GM12878 (cell line): Measurements from ENCODE around the gene TRHDE. TPM values are rescaled to one million over a fixed set of nuclear protein-coding genes. Genes with fewer than 3 reads are reported as not detected.

Source experiments
- ATAC-seq: fragments of 200-7000 bp; cut with Tn5 transposase; 3 replicates; pipeline ENCODE4 v1.9.1; 2020; ENCODE audit warnings: mild to moderate bottlenecking, moderate library complexity
- BruUV-seq: library from RNA; stranded (reverse); fragments of 400-500 nt; replicated peaks from 2 replicates; lab custom pipeline; 2021; lab: Mats Ljungman, UMichigan
- CTCF ChIA-PET: fragments of 300-600 bp; sonication (Branson Sonifier 250); formaldehyde crosslinking; extraction: SDS; loops from one replicate; lab custom pipeline; 2021; ENCODE audit warnings: inconsistent platforms; lab: Yijun Ruan, JAX
- POLR2A ChIA-PET: fragments of 350-600 bp; formaldehyde crosslinking; extraction: SDS; loops from one replicate; lab custom pipeline; 2021; ENCODE audit warnings: inconsistent platforms; lab: Charles Lee
- RAD21 ChIA-PET: fragments of 300-600 bp; sonication (Branson Sonifier 250); formaldehyde crosslinking; loops from one replicate; lab custom pipeline; 2023; ENCODE audit warnings: antibody characterized with exemption; ENCODE audit not compliant: unreplicated experiment; lab: Charles Lee
- SMC1A ChIA-PET: fragments of 300-600 bp; sonication (Branson Sonifier 250); formaldehyde crosslinking; loops from one replicate; lab custom pipeline; 2023; ENCODE audit not compliant: unreplicated experiment, uncharacterized antibody; lab: Charles Lee
- DNase-seq: peaks from one replicate; pipeline ENCODE4 v3.0.0-alpha.2; 2011; ENCODE audit warnings: low read depth, low spot score
- FAIRE-seq: peaks from 3 replicates; lab custom pipeline; 2011; peaks lifted over from hg19 to GRCh38; lab: Jason Lieb, UNC
- H2AFZ ChIP-seq: 2 replicates; pipeline ENCODE4 v1.6.0; 2011; ENCODE audit warnings: low read depth, low read length, control low read depth; ENCODE audit not compliant: control insufficient read depth
- H3K27ac ChIP-seq: 2 replicates; pipeline ENCODE4 v1.5.1; 2011; ENCODE audit warnings: control low read depth; ENCODE audit not compliant: control insufficient read depth, insufficient read depth
- H3K27me3 ChIP-seq, 2 experiments: replicated peaks in 1 of 2; 2 replicates each; pipeline versions ENCODE4 v1.6.0 to v1.6.1; 2011; ENCODE audit warnings: low read length in 1 of 2; ENCODE audit not compliant: control insufficient read depth in 2 of 2, insufficient read depth in 2 of 2
- H3K36me3 ChIP-seq, 2 experiments: 2 replicates each; pipeline ENCODE4 v1.5.1; 2011; ENCODE audit warnings: low read length in 1 of 2; ENCODE audit not compliant: control insufficient read depth in 2 of 2, insufficient read depth in 2 of 2
- H3K4me1 ChIP-seq: 2 replicates; pipeline ENCODE4 v1.6.1; 2011; ENCODE audit warnings: mild to moderate bottlenecking, low read length, moderate library complexity, mixed read lengths; ENCODE audit not compliant: control insufficient read depth, insufficient read depth
- H3K4me2 ChIP-seq: 2 replicates; pipeline ENCODE4 v1.6.0; 2011; ENCODE audit warnings: control low read depth; ENCODE audit not compliant: control insufficient read depth, insufficient read depth
- H3K4me3 ChIP-seq: fragments of 200-600 bp; sonication (generic); 2 replicates; pipeline ENCODE4 v1.5.1; 2016
- H3K79me2 ChIP-seq: 2 replicates; pipeline ENCODE4 v1.6.0; 2011; ENCODE audit warnings: low read length; ENCODE audit not compliant: control insufficient read depth, insufficient read depth
- H3K9ac ChIP-seq: 2 replicates; pipeline ENCODE4 v1.8.0; 2011; ENCODE audit warnings: low read length, control low read depth, mixed read lengths; ENCODE audit not compliant: control insufficient read depth, insufficient read depth
- H3K9me3 ChIP-seq: replicated peaks from 3 replicates; pipeline ENCODE4 v1.5.1; 2011; ENCODE audit warnings: mild to moderate bottlenecking, low read length; ENCODE audit not compliant: control insufficient read depth, insufficient read depth
- H4K20me1 ChIP-seq: 2 replicates; pipeline ENCODE4 v1.6.0; 2011; ENCODE audit not compliant: control insufficient read depth, insufficient read depth
- MAX ChIP-seq: IDR thresholded peaks from 2 replicates; pipeline ENCODE4 v1.6.1; 2012; ENCODE audit warnings: low read depth, low read length, improper control_type of control experiment
- PRDM15 ChIP-seq: fragments of 450-650 bp; formaldehyde crosslinking; IDR thresholded peaks from 2 replicates; pipeline ENCODE4 v1.4.0; 2020; ENCODE audit warnings: mild to moderate bottlenecking, moderate library complexity
- SIX5 ChIP-seq: IDR thresholded peaks from 2 replicates; pipeline ENCODE4 v1.6.1; 2011; ENCODE audit warnings: mild to moderate bottlenecking, low read depth, low read length, moderate library complexity; ENCODE audit not compliant: severe bottlenecking
- SP1 ChIP-seq: IDR thresholded peaks from one replicate; pipeline ENCODE4 v1.6.1; 2011; ENCODE audit warnings: low read depth, low read length
- TBL1XR1 ChIP-seq: IDR thresholded peaks from 2 replicates; pipeline ENCODE4 v1.6.1; 2012; ENCODE audit warnings: low read depth, low read length, improper control_type of control experiment
- WGBS: methylation state at CpG from one replicate; pipeline ENCODE4 v1.1.6; 2016; ENCODE audit warnings: low lambda C conversion rate; ENCODE audit not compliant: insufficient replicate concordance, insufficient coverage; ENCODE audit errors: missing lambda C conversion rate; 5-methylcytosine and 5-hydroxymethylcytosine counted together
- in situ Hi-C: fragments of 300-500 bp; cut with MboI; formaldehyde crosslinking; loops from 9 replicates; pipeline ENCODE4 v1.14.3; 2018; ENCODE audit warnings: mixed read lengths
- intact Hi-C: fragments of 100-400 bp; cut with micrococcal nuclease; formaldehyde crosslinking; loops from one replicate; pipeline ENCODE4 v1.14.2; 2022; ENCODE audit not compliant: unreplicated experiment
- polyA plus RNA-seq, 11 experiments: library from polyadenylated mRNA; depleted of rRNA in 4 of 11; unstranded in 6 of 11; stranded (reverse) in 5 of 11; fragments of >200 nt; fragmentation: Nextera tagmentation in 4 of 11; fragmentation: Illumina TruSeq in 1 of 11; extraction: Ambion mirVana in 4 of 11; extraction: Trizol in 1 of 11; gene quantifications; 1 replicate in 1 of 11; 2 replicates in 10 of 11; pipeline versions ENCODE4 v1.2.1 to v1.2.3, GENCODE V29; 2011 to 2016; ENCODE audit warnings: inconsistent platforms in 2 of 11, missing spikeins in 2 of 11, low read depth in 1 of 11
- total RNA-seq, 4 experiments: library from RNA; depleted of rRNA in 3 of 4; stranded (reverse); fragments of >200 nt in 3 of 4; fragmentation: Illumina TruSeq in 1 of 4; extraction: Trizol in 1 of 4; gene quantifications; 2 replicates each; pipeline versions ENCODE4 v1.2.1 to v1.2.3, GENCODE V29; 2013 to 2021

The TRHDE gene
- total and polyA plus RNA-seq, 10 of the 15 experiments (the other 5 are each of a cell fraction or from before 2014, with no cell fraction given) = not detected

- TF ChIP-seq TBL1XR1 (no peak), SIX5 (no peak), SP1 (no peak), PRDM15 (CRISPR knock-in tag) (no peak)
Observed at GRCh38 chr12:72349491-72349890, 77.3 kb downstream of the TRHDE start (continued).

- H3K4me3 ChIP-seq = no peak overlapping the region
- ChIA-PET RAD21 (no interaction called here), POLR2A (no interaction called here), CTCF (no interaction called here), SMC1A (no interaction called here)
- H4K20me1 ChIP-seq = no peaks in the 10 kb centered on the region
- no peak for ATAC-seq
- intact Hi-C loops (no loop called here), in situ Hi-C loops (no loop called here)
- no TSS peak for BruUV-seq
- DNase-seq = no peak
- no peaks in the 10 kb centered on the region for H3K27me3 ChIP-seq
- H2AFZ ChIP-seq = no peak overlapping the region
- H3K9me3 ChIP-seq = no peaks in the 10 kb centered on the region
- WGBS = 80% methylated on average over 3 of the region's 3 CpGs
- TF ChIP-seq MAX = no peak
- no peaks in the 10 kb centered on the region for H3K4me1 ChIP-seq
- H3K4me2 ChIP-seq = no peak overlapping the region
- H3K36me3 ChIP-seq = no peaks in the 10 kb centered on the region
- no peak overlapping the region for H3K27ac ChIP-seq
- no peaks in the 10 kb centered on the region for H3K79me2 ChIP-seq
- no peak for FAIRE-seq
- H3K9ac ChIP-seq = no peak overlapping the region
Observed at GRCh38 chr12:72359416-72359815, 87.2 kb downstream of the TRHDE start.
